K562 (cell line): ENCODE results near the gene CEP85L. TPM values are rescaled to one million over a fixed set of nuclear protein-coding genes. Genes with fewer than 3 reads are reported as not detected.

Experiments used
- CBX5 ChIP-seq: IDR thresholded peaks from 2 replicates; pipeline ENCODE4 v1.6.1; 2014; ENCODE audit warnings: low read depth, borderline replicate concordance
- COPS2 ChIP-seq: fragments of 450-650 bp; conservative IDR thresholded peaks from 2 replicates; pipeline ENCODE4 v1.6.1; 2016; ENCODE audit warnings: mild to moderate bottlenecking, moderate library complexity
- MGA ChIP-seq: fragments of 450-650 bp; IDR thresholded peaks from 2 replicates; pipeline ENCODE4 v1.6.1; 2016; ENCODE audit warnings: mild to moderate bottlenecking, moderate library complexity
- PML ChIP-seq: IDR thresholded peaks from 2 replicates; pipeline ENCODE4 v1.6.1; 2012; ENCODE audit warnings: low read length, inconsistent platforms
- RAD21 ChIP-seq, 2 experiments: fragments of 250-450 bp in 1 of 2; fragments of 450-650 bp in 1 of 2; sonication (Bioruptor Pico) in 1 of 2; formaldehyde crosslinking in 1 of 2; IDR thresholded peaks in 1 of 2; conservative IDR thresholded peaks in 1 of 2; 2 replicates each; pipeline versions ENCODE4 v1.4.0 to v1.8.0; 2020 to 2022; ENCODE audit warnings: mild to moderate bottlenecking in 2 of 2, moderate library complexity in 1 of 2
- REST ChIP-seq, 2 experiments: fragments of 450-650 bp; formaldehyde crosslinking in 1 of 2; IDR thresholded peaks; 2 replicates each; pipeline versions ENCODE4 v1.4.0 to v1.6.1; 2014 to 2020; ENCODE audit warnings: mild to moderate bottlenecking in 2 of 2, borderline replicate concordance in 1 of 2, low read depth in 1 of 2
- ZKSCAN8 ChIP-seq: fragments of 200-800 bp; sonication (Bioruptor generic); IDR thresholded peaks from 2 replicates; pipeline ENCODE4 v1.6.1; 2016; ENCODE audit warnings: missing genetic modification characterization, missing compliant biosample characterization
- polyA plus RNA-seq, 8 experiments: library from polyadenylated mRNA; depleted of rRNA in 4 of 8; stranded (reverse) in 5 of 8; unstranded in 3 of 8; fragments of >200 nt; fragmentation: Nextera tagmentation in 2 of 8; fragmentation: Illumina TruSeq in 1 of 8; extraction: Ambion mirVana in 2 of 8; extraction: Trizol in 1 of 8; gene quantifications; 2 replicates each; pipeline versions ENCODE4 v1.2.1 to v1.2.3, GENCODE V29; 2011 to 2014; ENCODE audit warnings: inconsistent platforms in 1 of 8, missing spikeins in 1 of 8
- total RNA-seq, 7 experiments: library from RNA; depleted of rRNA in 6 of 7; stranded (reverse); fragments of >200 nt in 6 of 7; fragmentation: Illumina TruSeq in 2 of 7; extraction: Trizol in 2 of 7; gene quantifications; 2 replicates each; pipeline versions ENCODE4 v1.2.1 to v1.2.3, GENCODE V29; 2011 to 2021; ENCODE audit warnings: low replicate concordance in 1 of 7

The CEP85L gene
- total and polyA plus RNA-seq, 9 of the 15 experiments (the other 6 are each of a cell fraction or from before 2014, with no cell fraction given): 4.5 to 15.8 (median 8.3) TPM

DNA sequence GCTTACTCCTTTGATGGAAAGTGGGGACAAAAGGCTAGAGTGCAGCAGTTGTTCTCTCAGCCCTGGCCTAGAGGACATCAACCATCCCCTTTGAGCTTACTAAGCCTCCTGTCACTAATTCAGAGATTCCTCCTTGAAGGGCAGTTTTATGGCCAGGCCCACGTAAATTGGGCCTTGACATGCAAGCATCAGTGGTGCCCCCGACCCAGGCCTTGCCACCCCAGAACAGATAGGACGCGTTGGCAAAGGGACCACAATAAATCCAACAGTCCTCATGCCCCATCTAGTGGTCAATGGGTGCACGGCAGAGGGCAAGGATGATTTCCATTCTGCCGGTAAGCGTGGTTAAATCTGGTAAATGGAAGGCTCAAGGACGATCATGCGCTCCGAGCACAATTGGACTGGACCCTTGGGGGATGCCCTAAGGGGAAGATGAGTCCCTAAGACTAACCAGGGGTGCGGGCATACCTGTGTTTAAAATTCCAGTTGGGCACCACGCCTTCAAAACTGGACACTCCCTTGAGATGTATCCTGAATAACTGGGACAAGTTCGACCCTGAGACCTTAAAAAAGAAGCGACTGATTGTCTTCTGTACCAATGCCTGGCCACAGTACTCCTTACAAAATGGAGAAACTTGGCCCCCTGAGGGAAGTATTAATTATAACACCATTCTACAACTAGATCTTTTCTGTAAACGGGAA, 32.6 kb downstream of the CEP85L start (continued):
- TF ChIP-seq REST (IDR thresholded peaks at IDR 0.05; ENCODE audit: borderline replicate concordance) (peak; percentile 70; the same call in 1 of the 2 replicates), REST (CRISPR knock-in tag; IDR thresholded peaks at IDR 0.05; ENCODE audit: low read depth) (no peak), ZKSCAN8 (no peak), PML (no peak), RAD21 (CRISPR knock-in tag; conservative IDR thresholded peaks at IDR 0.05 in 1 of 2, IDR thresholded peaks at IDR 0.05 in 1 of 2) (peak; percentile 75 to 82), COPS2 (no peak), CBX5 (peak; percentile 42; the same call in 1 of the 2 replicates), MGA (no peak)
